NCI-H2171 treated with DMSO at 0.1 percent for 48 hours (cell line): ENCODE data around the gene RAB11B.
A peak's percentile ranks its signal among the peaks of the same experiment; 100 is the strongest.
"Not testable (repeated sequence)": the region's sequence is repeated elsewhere in the genome, so short reads cannot be mapped to it uniquely, and the experiment has no call there.

Experiments used
- DNase-seq: peaks from one replicate; lab custom pipeline; 2025; lab: John Stamatoyannopoulos, UW

Gene RAB11B

GRCh38 chr19:8393871-8394250 is 3.7 kb downstream of the RAB11B start:
- DNase-seq: no peak

GRCh38 chr19:8395621-8396082 is 5.5 kb downstream of the RAB11B start:
- no peak for DNase-seq

GRCh38 chr19:8396185-8396562 is 6.0 kb downstream of the RAB11B start:
- DNase-seq: no peak

GRCh38 chr19:8396563-8397203 is 6.5 kb downstream of the RAB11B start:
- DNase-seq: no peak

GRCh38 chr19:8397271-8397670 is 7.1 kb downstream of the RAB11B start:
- no peak for DNase-seq

- DNase-seq: no peak
These were observed 7.7 kb downstream of the RAB11B start for GRCh38 chr19:8397746-8398310.

- DNase-seq: no peak
These were observed 8.2 kb downstream of the RAB11B start for GRCh38 chr19:8398311-8398771.

GRCh38 chr19:8399681-8400188 is 9.6 kb downstream of the RAB11B start:
- no peak for DNase-seq

GRCh38 chr19:8401981-8402411 is 11.8 kb downstream of the RAB11B start:
- DNase-seq: no peak

- no peak for DNase-seq
These were observed 13.1 kb downstream of the RAB11B start for GRCh38 chr19:8403098-8403819.

GRCh38 chr19:8403820-8404109 is 13.6 kb downstream of the RAB11B start:
- no peak for DNase-seq

GRCh38 chr19:8404391-8405151 is 14.4 kb downstream of the RAB11B start:
- DNase-seq: no peak

- not testable (repeated sequence) for DNase-seq
These were observed 20.6 kb downstream of the RAB11B start for GRCh38 chr19:8410718-8411117.

GRCh38 chr19:8412783-8413628 is 22.8 kb downstream of the RAB11B start, which contains the start of gene MARCHF2:
Gene MARCHF2 (plus strand): TSS chr19:8413305. CDS start chr19:8421841, 8,536 bp downstream.
- DNase-seq: peak; percentile 88

GRCh38 chr19:8413629-8413995 is 23.5 kb downstream of the RAB11B start:
- DNase-seq: no peak

GRCh38 chr19:8416796-8417195 is 26.6 kb downstream of the RAB11B start:
- DNase-seq: no peak

GRCh38 chr19:8421484-8422461 is 31.6 kb downstream of the RAB11B start:
- DNase-seq: no peak

- peak; percentile 59 for DNase-seq
These were observed 33.7 kb downstream of the RAB11B start for GRCh38 chr19:8423817-8424223.

- not testable (repeated sequence) for DNase-seq
These were observed 35.2 kb downstream of the RAB11B start for GRCh38 chr19:8425331-8425730.

- no peak for DNase-seq
These were observed 36.1 kb downstream of the RAB11B start for GRCh38 chr19:8426283-8426682.
